ENCODE data around the gene REV1.

DNA sequence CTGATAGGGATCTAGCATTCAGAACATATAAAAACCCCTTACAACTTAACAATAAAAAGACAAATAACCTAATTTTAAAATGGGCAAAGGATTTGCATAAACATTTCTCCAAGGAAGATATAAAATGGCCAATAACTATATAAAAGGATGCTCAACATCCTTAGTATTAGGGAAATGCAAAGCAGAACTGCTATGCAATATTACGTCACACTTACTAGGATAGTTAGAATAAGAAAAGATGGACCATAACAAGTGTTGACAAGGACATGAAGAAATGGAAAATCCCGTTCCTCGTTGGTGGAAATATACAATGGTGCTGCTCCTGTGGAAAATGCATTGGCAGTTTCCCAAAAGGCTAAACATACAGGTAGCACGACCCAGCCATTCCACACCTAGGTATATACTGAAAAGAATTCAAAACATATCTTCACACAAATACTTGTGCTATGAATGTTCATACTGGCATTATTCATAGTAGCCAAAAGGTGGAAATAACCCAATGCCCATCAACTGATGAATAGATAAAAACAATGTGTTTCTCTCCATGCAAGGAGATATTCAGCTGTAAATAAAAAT is 48.2 kb upstream of the REV1 start:
- TF ChIP-seq CTCF (IDR thresholded peaks at IDR 0.05) (no peak), POLR2A (IDR thresholded peaks at IDR 0.05) (no peak)

Measured in adrenal gland (tissue), 5 donors.